Mucosa of stomach (tissue), 1 donor: ENCODE data around the gene HMOX2.

Experiments used
- H3K27me3 ChIP-seq: one replicate; pipeline ENCODE4 v1.7.0; 2013; ENCODE audit warnings: mild to moderate bottlenecking, low read length; ENCODE audit not compliant: control insufficient read depth, insufficient read depth
- H3K36me3 ChIP-seq: one replicate; pipeline ENCODE4 v1.7.0; 2013; ENCODE audit warnings: low read length; ENCODE audit not compliant: control insufficient read depth, insufficient read depth
- H3K4me1 ChIP-seq: one replicate; pipeline ENCODE4 v1.7.0; 2013; ENCODE audit warnings: mild to moderate bottlenecking, low read length; ENCODE audit not compliant: control insufficient read depth, insufficient read depth
- H3K4me3 ChIP-seq: one replicate; pipeline ENCODE4 v1.7.0; 2013; ENCODE audit warnings: low read length
- H3K9ac ChIP-seq: one replicate; pipeline ENCODE4 v1.7.0; 2013; ENCODE audit warnings: mild to moderate bottlenecking, low read length, moderate library complexity
- H3K9me3 ChIP-seq: one replicate; pipeline ENCODE4 v1.7.0; 2013; ENCODE audit warnings: mild to moderate bottlenecking, low read length, moderate library complexity; ENCODE audit not compliant: control insufficient read depth
- donor health status: Pancreatic carcinoma.

HMOX2 gene

DNA sequence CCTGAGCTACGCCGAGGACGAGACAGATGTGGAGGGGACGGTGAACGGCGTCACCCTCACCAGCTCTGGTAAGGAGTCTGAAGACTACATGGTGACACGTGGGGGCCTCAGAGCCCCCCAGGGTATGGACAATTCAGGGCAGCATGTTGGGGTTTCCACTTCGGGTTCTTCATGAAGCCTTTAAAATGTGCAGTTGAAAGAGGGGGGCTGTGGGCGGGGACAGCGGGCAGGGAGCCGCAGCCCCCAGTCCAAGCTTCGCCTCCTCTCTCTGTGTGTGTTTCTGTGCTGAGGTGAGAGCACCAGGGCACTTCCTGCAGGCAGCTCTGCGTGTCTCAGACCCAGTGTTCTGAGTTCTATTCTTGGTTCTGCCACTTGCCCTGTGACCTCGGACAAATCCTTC is 25.8 kb upstream of the HMOX2 start:
- H3K36me3 ChIP-seq: no peaks in the 10 kb centered on the region
- H3K27me3 ChIP-seq: no peaks in the 10 kb centered on the region
- no peaks in the 10 kb centered on the region for H3K9me3 ChIP-seq
- no peak overlapping the region for H3K9ac ChIP-seq
- no peaks in the 10 kb centered on the region for H3K4me1 ChIP-seq
- no peak overlapping the region for H3K4me3 ChIP-seq

DNA sequence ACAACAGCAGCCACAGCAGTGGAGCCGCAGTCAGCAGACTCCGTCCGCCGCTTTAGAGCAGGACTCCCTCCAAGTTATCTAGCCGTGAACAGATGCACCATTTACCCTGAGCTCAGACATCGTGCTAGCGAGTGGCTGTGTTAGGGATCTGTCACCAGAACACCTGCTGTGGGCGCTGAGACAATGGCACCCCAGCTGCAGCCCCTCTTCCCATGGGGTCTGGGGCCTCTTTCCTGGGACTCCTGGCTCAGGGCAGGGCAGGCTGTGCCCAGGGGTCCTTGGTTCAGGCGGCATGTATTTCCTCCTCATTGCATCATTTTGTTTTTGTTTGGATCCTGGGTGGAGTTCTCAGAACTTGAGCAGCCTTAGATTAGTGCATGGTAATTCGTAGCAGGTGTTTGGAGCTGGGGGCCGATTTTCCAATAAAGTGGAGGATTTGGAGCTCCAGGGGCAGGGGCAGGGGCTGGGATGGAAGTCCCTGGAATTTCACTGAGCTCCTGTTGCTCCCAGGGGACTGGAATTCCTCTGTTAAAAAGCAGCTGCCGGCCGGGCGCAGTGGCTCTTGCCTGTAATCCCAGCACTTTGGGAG is 25.2 kb upstream of the HMOX2 start:
- Histone ChIP-seq H3K4me1 (no peaks in the 10 kb centered on the region), H3K36me3 (peaks cover 5% of the 10 kb centered on the region), H3K9me3 (no peaks in the 10 kb centered on the region), H3K9ac (no peak overlapping the region), H3K27me3 (no peaks in the 10 kb centered on the region), H3K4me3 (no peak overlapping the region)

DNA sequence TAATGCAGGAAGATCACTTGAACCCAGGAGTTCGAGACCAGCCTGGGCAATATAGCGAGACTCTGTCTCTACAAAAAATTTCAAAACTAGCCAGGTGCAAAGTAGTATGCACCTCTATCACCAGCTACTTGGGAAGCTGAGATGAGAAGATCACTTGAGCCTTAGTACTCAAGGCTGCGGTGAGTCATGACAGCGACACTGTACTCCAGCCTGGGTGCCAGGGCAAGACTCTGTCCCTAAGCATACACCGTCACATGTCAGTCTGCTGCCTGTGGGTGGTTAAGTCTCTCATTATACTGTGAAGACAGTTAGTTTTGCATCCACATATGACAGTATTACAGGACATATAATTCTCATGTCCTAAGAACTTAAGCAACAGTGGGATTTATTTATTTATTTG is 23.5 kb upstream of the HMOX2 start:
- H3K27me3 ChIP-seq: no peaks in the 10 kb centered on the region
- H3K36me3 ChIP-seq: peaks cover 7% of the 10 kb centered on the region
- no peaks in the 10 kb centered on the region for H3K4me1 ChIP-seq
- H3K9me3 ChIP-seq: no peaks in the 10 kb centered on the region
- H3K9ac ChIP-seq: no peak overlapping the region
- no peak overlapping the region for H3K4me3 ChIP-seq

DNA sequence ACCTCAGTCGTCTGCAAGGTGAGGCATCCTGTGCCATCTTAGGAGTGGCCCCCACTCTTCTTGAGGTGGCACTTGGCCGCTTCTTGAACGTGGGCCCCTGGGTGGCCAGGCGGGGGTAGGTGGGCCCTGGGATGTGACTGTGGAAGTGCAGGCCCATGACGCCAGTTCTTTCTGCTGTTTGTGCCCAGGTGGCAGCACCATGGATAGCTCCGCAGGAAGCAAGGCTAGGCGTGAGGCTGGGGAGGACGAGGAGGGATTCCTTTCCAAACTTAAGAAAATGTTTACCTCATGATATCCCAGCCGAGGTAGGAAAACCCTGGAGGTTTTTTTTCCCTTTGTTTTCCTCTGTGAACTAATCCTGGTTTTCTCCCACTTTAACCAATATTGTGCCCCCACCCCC is 21.6 kb upstream of the HMOX2 start:
- H3K9ac ChIP-seq: no peak overlapping the region
- no peaks in the 10 kb centered on the region for H3K27me3 ChIP-seq
- no peaks in the 10 kb centered on the region for H3K9me3 ChIP-seq
- no peaks in the 10 kb centered on the region for H3K4me1 ChIP-seq
- H3K36me3 ChIP-seq: peaks cover 7% of the 10 kb centered on the region
- no peak overlapping the region for H3K4me3 ChIP-seq

DNA sequence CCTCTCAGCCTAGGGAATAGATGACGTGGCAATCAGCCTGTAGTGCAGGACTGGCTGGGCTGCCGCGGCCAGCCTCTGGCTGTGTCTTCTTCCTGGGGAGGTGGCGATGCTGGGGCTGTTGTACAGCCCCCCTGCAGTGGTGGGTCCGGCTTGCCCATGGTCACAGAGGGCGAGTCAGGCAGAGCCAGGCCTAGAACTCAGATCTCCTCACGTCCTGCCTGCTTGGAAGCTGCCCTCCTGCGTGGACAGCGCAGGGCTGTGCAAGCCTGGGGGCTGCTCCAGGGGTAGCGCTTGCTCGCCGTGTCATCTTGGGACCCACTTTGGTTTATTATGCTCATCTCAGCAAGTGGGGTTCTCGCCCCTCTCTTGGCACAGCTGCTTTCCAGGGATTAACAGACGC is 21.1 kb upstream of the HMOX2 start:
- Histone ChIP-seq H3K27me3 (no peaks in the 10 kb centered on the region), H3K4me1 (no peaks in the 10 kb centered on the region), H3K9ac (no peak overlapping the region), H3K4me3 (no peak overlapping the region), H3K9me3 (no peaks in the 10 kb centered on the region), H3K36me3 (peaks cover 7% of the 10 kb centered on the region)

DNA sequence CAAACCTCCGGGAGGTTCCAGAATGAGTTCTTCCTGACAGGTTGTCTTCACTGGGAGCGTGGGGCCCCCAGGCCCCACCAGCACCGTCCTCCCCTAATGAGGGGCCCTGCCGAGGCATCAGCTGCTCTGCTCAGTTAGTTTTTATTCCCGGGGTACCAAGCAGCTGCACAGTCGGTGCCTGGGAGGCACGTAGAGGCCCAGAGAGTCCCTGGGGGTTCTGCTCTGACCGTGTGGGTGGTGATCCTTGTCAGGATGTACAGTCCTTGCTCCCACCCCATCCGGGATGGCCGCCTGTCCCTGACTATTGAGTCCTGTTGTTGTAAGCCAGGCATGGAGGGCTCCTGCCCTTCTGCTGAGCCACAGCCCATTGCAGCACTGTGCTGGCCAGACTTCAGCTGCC is 20.2 kb upstream of the HMOX2 start:
- peaks cover 7% of the 10 kb centered on the region for H3K36me3 ChIP-seq
- H3K9ac ChIP-seq: no peak overlapping the region

DNA sequence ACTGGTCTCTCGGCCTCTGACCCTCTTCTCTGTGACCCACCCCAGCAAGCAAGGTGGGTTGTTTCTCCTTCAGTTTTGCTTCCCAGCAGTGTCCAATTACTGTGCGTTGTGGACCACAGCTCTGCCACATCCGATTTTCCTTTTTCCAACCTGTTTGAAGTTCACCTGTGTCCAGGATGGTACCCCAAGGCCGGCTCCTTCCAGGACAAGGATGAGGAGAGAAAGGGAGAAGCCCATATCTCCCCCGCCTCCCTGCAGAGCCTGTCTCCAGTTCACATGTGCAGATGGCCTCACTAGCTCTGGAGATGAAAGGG is 15.3 kb upstream of the HMOX2 start:
- peaks cover 6% of the 10 kb centered on the region for H3K36me3 ChIP-seq

More for the DNA sequence above, 20.2 kb upstream of the HMOX2 start:
- Histone ChIP-seq H3K9me3 (no peaks in the 10 kb centered on the region), H3K27me3 (no peaks in the 10 kb centered on the region), H3K4me3 (no peak overlapping the region), H3K4me1 (no peaks in the 10 kb centered on the region)

DNA sequence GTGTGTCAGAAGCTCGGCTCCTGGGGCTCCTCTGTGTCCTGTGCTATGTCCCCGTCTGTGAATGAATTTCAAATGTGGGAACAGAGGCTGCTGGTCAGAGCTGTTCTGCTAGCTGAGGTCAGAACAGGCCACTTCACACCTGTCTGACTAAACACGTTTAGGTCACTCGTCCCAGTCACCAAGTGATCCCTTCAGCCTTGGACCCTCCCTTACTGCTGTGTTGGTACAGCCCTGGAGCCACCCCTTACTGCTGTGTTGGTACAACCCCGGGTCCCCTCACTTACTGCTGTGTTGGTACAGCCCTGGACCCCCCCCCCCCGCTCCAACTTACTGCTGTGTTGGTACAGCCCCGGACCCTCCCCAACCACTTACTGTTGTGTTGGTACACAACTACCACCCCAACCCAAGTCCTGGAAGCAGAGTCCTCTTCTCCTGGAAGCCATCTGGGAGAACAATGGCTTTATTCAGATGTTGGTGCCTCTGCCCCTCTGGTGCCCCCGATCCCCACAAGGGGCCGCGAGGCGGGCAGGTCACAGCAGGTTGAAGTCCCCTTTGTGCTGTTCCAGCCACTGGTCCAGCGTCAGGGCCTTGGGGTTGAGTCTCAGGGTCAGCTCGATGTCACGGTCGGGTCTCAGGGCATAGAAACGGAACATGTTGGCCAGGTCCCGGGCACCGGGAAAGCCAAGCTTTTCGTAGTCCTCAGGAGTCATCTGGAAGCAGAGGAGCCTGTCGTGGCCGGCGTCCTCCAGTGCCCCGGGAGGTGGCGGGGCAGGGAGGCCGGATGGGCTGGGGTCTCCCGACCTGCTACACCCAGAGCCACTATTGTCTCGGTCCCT is 14.7 kb upstream of the HMOX2 start:
- Histone ChIP-seq H3K4me1 (peaks cover 4% of the 10 kb centered on the region), H3K27me3 (no peaks in the 10 kb centered on the region), H3K9ac (no peak overlapping the region), H3K4me3 (no peak overlapping the region), H3K36me3 (peaks cover 4% of the 10 kb centered on the region), H3K9me3 (no peaks in the 10 kb centered on the region)

More for the DNA sequence above, 15.3 kb upstream of the HMOX2 start:
- Histone ChIP-seq H3K4me1 (peaks cover 4% of the 10 kb centered on the region), H3K9me3 (no peaks in the 10 kb centered on the region), H3K9ac (no peak overlapping the region), H3K27me3 (no peaks in the 10 kb centered on the region), H3K4me3 (no peak overlapping the region)

DNA sequence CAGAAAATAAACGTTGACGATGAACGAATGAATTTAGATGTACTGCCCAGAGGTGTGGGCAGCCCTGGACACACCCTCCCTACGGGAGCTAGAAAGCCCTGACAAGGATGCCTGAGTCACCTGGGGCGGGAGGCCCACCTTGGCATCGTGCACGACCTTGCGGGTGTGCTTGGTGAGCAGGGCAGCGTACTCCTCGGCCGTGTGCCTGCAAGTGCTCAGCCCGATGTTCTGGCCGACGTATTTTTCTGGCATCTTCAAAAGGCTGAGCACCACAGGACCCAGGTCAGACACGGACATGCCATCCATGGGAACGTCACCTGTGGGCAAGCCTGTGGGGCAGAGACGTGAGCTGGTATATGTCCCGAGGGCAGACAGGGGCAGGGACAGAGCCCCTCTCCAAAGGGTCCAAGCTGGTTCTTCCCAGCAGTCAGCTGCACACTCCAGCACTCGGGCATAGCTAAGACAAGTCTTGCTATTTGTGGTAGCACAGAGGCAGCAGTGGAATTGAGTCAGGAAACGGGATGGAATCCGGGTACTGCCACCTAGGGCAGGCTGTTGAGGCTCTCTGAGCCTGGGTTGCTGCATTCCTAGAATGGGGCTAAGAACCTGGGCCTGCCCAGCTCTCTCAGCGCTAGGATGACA is 12.6 kb upstream of the HMOX2 start:
- no peak overlapping the region for H3K9ac ChIP-seq
- peaks cover 8% of the 10 kb centered on the region for H3K36me3 ChIP-seq
- no peak overlapping the region for H3K4me3 ChIP-seq
- peaks cover 4% of the 10 kb centered on the region for H3K4me1 ChIP-seq
- H3K27me3 ChIP-seq: no peaks in the 10 kb centered on the region
- no peaks in the 10 kb centered on the region for H3K9me3 ChIP-seq

DNA sequence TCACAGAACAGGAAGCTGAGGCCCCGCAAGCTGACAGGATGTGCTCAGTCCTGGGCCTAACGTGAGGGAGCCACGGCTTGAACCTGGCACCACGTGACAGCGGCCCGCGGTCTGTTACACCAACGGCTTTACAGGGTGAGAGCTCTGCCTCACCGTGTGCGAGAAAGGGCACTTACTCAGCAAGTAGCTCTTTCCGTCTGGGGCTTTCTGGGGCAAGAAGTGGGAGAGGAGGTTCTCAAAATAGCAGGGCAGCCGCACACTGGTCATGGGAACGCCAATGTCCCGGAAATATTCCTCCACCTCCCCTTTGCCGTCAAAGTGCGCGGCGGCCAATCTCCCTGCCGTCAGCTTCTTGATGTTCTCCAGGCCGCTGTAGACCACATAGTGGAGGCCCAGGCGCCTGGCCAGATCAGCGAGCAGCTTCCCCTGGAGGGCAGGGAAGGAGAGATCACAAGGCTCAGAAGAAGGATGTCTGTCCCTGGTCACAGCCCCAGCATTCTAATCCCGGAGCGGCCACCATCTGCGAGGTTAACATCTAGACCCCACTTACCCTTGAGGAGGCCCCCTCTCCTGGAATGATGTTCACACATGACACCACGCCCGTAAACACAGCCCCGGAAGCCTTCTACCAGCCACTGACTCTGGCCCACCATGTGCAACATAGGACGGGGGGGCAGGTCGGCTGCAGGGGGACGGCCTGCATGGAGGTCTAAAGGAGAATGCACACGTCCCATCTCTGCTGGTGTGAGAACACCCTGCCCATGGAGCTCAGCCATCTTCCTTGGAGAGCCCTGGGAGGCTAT is 10.0 kb upstream of the HMOX2 start:
- peaks cover 8% of the 10 kb centered on the region for H3K36me3 ChIP-seq
- no peaks in the 10 kb centered on the region for H3K27me3 ChIP-seq
- H3K9ac ChIP-seq: no peak overlapping the region
- H3K9me3 ChIP-seq: no peaks in the 10 kb centered on the region
- peaks cover 4% of the 10 kb centered on the region for H3K4me1 ChIP-seq
- no peak overlapping the region for H3K4me3 ChIP-seq

DNA sequence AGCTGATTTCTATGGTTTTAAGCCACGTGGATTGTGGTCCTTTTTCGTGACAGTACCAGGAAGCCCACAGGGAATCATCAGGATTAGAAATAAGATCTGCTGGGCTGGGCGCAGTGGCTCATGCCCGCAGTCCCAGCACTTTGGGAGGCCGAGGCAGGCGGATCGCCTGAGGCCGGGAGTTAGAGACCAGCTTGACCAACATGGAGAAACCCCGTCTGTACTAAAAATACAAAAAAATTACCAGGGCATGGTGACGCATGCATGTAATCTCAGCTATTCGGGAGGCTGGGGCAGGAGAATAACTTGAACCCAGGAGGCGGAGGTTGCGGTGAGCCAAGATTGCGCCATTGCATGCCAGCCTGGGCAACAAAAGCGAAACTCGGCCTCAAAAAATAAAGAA is 8.3 kb upstream of the HMOX2 start:
- Histone ChIP-seq H3K27me3 (no peaks in the 10 kb centered on the region), H3K4me3 (no peak overlapping the region), H3K9ac (no peak overlapping the region), H3K9me3 (no peaks in the 10 kb centered on the region), H3K4me1 (peaks cover 4% of the 10 kb centered on the region), H3K36me3 (peaks cover 8% of the 10 kb centered on the region)

DNA sequence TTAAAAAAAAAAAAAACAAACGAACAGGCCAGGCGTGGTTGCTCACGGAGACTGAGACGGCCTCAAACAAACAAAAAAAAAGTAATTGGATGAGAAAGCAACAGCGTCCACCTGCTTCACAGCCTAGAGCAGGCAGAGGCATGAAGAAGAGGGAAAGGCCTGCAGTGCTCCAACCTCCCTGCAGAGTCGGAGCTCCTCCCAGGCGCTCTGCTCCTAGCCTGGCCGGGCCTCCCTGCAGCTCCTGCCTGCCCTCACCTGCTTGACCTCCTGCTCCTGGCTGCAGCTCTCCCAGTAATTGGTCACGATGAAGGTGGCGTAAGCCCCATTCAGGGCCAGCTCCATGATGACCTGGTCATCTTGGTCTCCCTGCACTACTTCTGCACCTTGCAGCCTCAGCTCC is 7.2 kb upstream of the HMOX2 start:
- no peaks in the 10 kb centered on the region for H3K9me3 ChIP-seq
- no peak overlapping the region for H3K4me3 ChIP-seq
- H3K27me3 ChIP-seq: no peaks in the 10 kb centered on the region
- H3K9ac ChIP-seq: no peak overlapping the region
- H3K4me1 ChIP-seq: no peaks in the 10 kb centered on the region
- peaks cover 5% of the 10 kb centered on the region for H3K36me3 ChIP-seq
